Activated naive CD4-positive, alpha-beta T cell treated with anti-CD3 and anti-CD28 coated beads, Interleukin-2, amount 50 U/mL, for 24 hours (primary cell): Measurements from ENCODE around the gene MSH4.
A peak's percentile ranks its signal among the peaks of the same experiment; 100 is the strongest.
"Not testable (repeated sequence)": the region's sequence is repeated elsewhere in the genome, so short reads cannot be mapped to it uniquely, and the experiment has no call there.

Experiments used
- H3K27ac Mint-ChIP-seq: one replicate; pipeline ENCODE4 v1.8.0; 2021; ENCODE audit warnings: mild to moderate bottlenecking, mixed read lengths
- H3K27me3 Mint-ChIP-seq: one replicate; pipeline ENCODE4 v1.8.0; 2021; ENCODE audit warnings: mixed read lengths
- H3K36me3 Mint-ChIP-seq: one replicate; pipeline ENCODE4 v1.8.0; 2021; ENCODE audit warnings: mixed read lengths
- H3K4me1 Mint-ChIP-seq: one replicate; pipeline ENCODE4 v1.8.0; 2021; ENCODE audit warnings: mixed read lengths
- H3K4me3 Mint-ChIP-seq: one replicate; pipeline ENCODE4 v1.8.0; 2021; ENCODE audit warnings: mild to moderate bottlenecking, mixed read lengths
- H3K9me3 Mint-ChIP-seq: one replicate; pipeline ENCODE4 v1.8.0; 2021; ENCODE audit warnings: mixed read lengths

MSH4 gene

DNA sequence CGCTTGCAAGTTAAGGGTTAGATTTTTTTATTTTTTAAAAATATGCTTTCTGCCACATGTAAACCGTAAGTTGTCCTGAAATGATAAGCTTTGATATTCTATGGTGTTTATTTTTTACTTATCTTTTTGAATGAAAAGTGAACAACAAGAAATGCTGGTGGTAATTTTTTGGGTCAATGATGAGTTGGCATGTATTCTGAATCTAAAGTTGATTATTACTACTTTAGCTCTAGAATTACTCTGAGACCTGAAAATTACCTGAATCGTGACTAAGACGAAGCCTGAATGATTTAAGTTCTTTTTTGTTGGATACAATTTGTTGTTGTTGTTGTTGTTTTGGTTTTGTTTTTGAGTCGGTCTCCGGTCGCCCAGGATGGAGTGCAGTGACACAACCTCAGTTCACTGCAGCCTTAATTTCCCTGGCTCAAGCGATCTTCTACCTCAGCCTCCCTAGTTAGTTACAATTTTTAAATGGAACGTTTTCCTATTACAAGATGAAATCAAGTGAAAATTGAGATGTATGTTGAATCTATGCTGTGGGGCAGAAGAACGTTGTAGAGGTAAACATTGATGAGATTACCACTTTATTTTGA lies 9.7 kb upstream of the MSH4 start:
- Mint-ChIP-seq H3K27me3 (no peaks in the 10 kb centered on the region), H3K36me3 (peaks cover 41% of the 10 kb centered on the region), H3K4me1 (peaks cover 41% of the 10 kb centered on the region), H3K27ac (peak overlapping the region; percentile 94), H3K9me3 (no peaks in the 10 kb centered on the region), H3K4me3 (peak overlapping the region; percentile 95)

DNA sequence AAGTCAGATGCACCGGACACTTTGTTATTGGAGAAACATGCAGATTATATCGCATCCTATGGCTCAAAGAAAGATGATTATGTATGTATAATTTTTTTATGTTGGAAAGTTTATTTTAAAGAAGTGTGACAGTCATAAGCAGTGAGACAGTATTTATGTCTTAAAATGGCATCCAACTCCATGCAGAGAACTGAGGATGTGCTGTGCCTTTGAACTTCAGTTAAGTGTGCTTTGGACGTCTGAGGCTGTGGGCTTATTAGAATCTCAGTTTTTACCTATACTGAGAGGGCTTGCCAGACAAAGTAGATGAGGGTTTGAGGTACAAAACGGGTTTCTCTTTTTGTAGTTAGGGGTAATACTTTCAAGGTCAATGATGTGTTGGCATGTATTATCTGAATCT lies 9.2 kb upstream of the MSH4 start:
- Mint-ChIP-seq H3K4me3 (peak overlapping the region; percentile 95), H3K9me3 (no peaks in the 10 kb centered on the region), H3K27ac (peak overlapping the region; percentile 94), H3K36me3 (peaks cover 45% of the 10 kb centered on the region), H3K27me3 (no peaks in the 10 kb centered on the region), H3K4me1 (peaks cover 44% of the 10 kb centered on the region)

GRCh38 chr1:75789988-75790387 lies 6.7 kb upstream of the MSH4 start:
- peaks cover 50% of the 10 kb centered on the region for H3K36me3 Mint-ChIP-seq
- peak overlapping the region; percentile 89 for H3K27ac Mint-ChIP-seq
- no peaks in the 10 kb centered on the region for H3K27me3 Mint-ChIP-seq
- H3K4me1 Mint-ChIP-seq, result peaks cover 56% of the 10 kb centered on the region
- H3K9me3 Mint-ChIP-seq, result no peaks in the 10 kb centered on the region
- H3K4me3 Mint-ChIP-seq, result peak overlapping the region; percentile 95

DNA sequence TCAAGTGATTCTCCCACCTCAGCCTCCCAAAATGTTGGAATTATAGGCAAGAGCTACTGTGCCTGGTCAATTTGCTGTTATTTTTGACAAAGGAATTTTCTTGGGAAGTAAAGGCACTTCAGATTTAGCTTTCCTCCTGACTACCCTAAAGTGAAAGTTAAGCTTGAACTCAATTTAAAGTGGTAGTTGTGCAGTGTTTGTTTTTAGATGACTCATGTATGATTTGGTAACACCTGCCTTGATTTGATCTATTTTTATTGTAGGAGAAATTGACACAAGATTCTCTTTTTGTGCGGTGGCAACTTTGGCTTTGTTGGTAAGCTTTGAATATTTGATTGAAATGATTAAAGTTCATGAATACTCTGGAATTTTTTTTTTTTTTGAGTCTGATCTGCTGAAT lies 5.7 kb upstream of the MSH4 start:
- Mint-ChIP-seq H3K4me3 (peak overlapping the region; percentile 95), H3K4me1 (peaks cover 49% of the 10 kb centered on the region), H3K9me3 (no peaks in the 10 kb centered on the region), H3K27ac (peak overlapping the region; percentile 89), H3K27me3 (no peaks in the 10 kb centered on the region), H3K36me3 (peaks cover 53% of the 10 kb centered on the region)

GRCh38 chr1:75792091-75792490 lies 4.6 kb upstream of the MSH4 start:
- Mint-ChIP-seq H3K9me3 (no peaks in the 10 kb centered on the region), H3K27ac (peak overlapping the region; percentile 79), H3K27me3 (no peaks in the 10 kb centered on the region), H3K4me3 (peak overlapping the region; percentile 95), H3K4me1 (peaks cover 49% of the 10 kb centered on the region), H3K36me3 (peaks cover 55% of the 10 kb centered on the region)

DNA sequence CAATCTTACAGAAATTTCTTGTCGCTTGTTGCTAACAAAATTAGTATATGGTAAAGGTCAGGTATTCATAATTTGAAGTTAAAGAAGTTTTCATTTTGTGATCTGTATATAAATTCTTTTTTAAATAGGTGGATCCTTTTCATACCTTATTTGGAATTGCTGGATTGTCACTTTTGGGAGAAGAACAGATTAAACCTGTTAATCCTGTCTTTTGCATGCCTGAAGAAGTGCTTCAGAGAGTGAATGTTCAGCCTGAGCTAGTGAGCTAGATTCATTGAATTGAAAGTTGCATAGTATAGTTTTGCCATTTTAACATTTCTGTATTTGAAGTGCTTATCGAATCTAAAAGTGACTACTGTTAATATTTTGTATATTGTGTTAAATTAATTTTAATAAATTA lies 2.3 kb upstream of the MSH4 start:
- H3K27ac Mint-ChIP-seq, result peak overlapping the region; percentile 36
- no peak overlapping the region for H3K4me3 Mint-ChIP-seq
- peaks cover 43% of the 10 kb centered on the region for H3K36me3 Mint-ChIP-seq
- H3K9me3 Mint-ChIP-seq, result no peaks in the 10 kb centered on the region
- H3K27me3 Mint-ChIP-seq, result no peaks in the 10 kb centered on the region
- peaks cover 40% of the 10 kb centered on the region for H3K4me1 Mint-ChIP-seq

DNA sequence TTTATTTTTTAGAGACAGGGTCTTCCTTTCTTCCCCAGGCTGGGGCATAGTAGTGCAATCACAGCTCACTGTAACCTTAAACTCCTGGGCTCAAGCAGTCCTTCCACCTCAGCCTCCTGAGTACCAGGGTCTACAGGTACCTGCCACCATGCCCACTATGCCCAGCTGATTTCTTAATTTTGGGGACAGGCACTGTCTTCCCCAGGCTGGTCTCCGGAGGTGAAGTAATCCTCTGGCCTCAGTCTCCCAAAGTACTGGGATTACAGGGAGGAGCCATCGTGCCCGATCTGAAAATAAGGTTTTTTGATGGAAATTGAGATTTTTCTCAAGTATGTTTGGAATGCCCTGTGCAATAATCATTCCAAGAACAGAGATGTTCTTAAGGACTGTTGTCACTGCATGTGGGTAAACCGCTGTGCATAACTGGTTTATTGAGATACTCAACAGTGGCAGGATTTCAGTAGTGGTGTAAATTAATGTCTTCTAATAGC lies 934 bp upstream of the MSH4 start:
- H3K27me3 Mint-ChIP-seq, result no peaks in the 10 kb centered on the region
- peak overlapping the region; percentile 46 for H3K27ac Mint-ChIP-seq
- no peaks in the 10 kb centered on the region for H3K9me3 Mint-ChIP-seq
- H3K4me3 Mint-ChIP-seq, result no peak overlapping the region
- peaks cover 27% of the 10 kb centered on the region for H3K4me1 Mint-ChIP-seq
- H3K36me3 Mint-ChIP-seq, result peaks cover 33% of the 10 kb centered on the region

GRCh38 chr1:75797273-75797588 lies 549 bp downstream of the MSH4 start:
- peaks cover 24% of the 10 kb centered on the region for H3K36me3 Mint-ChIP-seq
- H3K27ac Mint-ChIP-seq, result no peak overlapping the region
- H3K27me3 Mint-ChIP-seq, result no peaks in the 10 kb centered on the region
- peaks cover 15% of the 10 kb centered on the region for H3K4me1 Mint-ChIP-seq
- no peaks in the 10 kb centered on the region for H3K9me3 Mint-ChIP-seq
- H3K4me3 Mint-ChIP-seq, result no peak overlapping the region

DNA sequence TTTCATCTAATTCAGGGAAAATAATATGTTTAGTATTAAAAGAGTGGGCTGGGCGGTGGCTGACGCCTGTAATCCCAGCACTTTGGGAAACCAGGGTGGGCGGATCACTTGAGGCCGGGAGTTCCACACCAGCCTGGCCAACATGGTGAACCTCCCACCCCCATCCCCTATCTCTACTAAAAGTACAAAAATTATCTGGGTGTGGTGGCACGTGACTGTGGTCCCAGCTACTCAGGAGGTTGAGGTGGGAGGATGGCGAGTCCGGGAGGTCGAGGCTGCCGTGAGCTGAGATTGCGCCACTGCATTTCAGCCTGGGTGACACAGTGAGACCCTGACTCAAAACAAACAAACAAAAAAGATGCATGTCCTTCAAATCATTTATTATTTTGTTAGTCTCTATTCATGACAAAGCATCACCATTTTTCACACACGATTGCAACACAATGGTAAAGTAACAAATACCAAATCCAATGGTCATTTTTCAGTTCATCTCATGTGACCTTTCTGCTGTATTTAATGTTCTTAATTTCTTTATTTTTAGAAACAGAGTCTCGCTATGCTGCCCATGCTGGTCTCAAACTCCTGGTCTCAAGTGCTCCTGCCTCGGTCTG lies 1.0 kb downstream of the MSH4 start:
- Mint-ChIP-seq H3K9me3 (no peaks in the 10 kb centered on the region), H3K27ac (no peak overlapping the region), H3K36me3 (peaks cover 20% of the 10 kb centered on the region), H3K4me3 (no peak overlapping the region), H3K4me1 (peaks cover 10% of the 10 kb centered on the region), H3K27me3 (no peaks in the 10 kb centered on the region)

- not testable (repeated sequence) for H3K27me3 Mint-ChIP-seq, H3K27ac Mint-ChIP-seq, H3K36me3 Mint-ChIP-seq, H3K4me1 Mint-ChIP-seq, H3K9me3 Mint-ChIP-seq, H3K4me3 Mint-ChIP-seq
Observed at GRCh38 chr1:75801480-75801879, 4.8 kb downstream of the MSH4 start.

- H3K4me1 Mint-ChIP-seq, result no peaks in the 10 kb centered on the region
- no peak overlapping the region for H3K4me3 Mint-ChIP-seq
- H3K27ac Mint-ChIP-seq, result no peak overlapping the region
- H3K27me3 Mint-ChIP-seq, result no peaks in the 10 kb centered on the region
- H3K36me3 Mint-ChIP-seq, result no peaks in the 10 kb centered on the region
- no peaks in the 10 kb centered on the region for H3K9me3 Mint-ChIP-seq
Observed at GRCh38 chr1:75808921-75809320, 12.2 kb downstream of the MSH4 start.

- not testable (repeated sequence) for H3K4me1 Mint-ChIP-seq, H3K9me3 Mint-ChIP-seq
Observed at GRCh38 chr1:75810113-75810512, 13.4 kb downstream of the MSH4 start.

DNA sequence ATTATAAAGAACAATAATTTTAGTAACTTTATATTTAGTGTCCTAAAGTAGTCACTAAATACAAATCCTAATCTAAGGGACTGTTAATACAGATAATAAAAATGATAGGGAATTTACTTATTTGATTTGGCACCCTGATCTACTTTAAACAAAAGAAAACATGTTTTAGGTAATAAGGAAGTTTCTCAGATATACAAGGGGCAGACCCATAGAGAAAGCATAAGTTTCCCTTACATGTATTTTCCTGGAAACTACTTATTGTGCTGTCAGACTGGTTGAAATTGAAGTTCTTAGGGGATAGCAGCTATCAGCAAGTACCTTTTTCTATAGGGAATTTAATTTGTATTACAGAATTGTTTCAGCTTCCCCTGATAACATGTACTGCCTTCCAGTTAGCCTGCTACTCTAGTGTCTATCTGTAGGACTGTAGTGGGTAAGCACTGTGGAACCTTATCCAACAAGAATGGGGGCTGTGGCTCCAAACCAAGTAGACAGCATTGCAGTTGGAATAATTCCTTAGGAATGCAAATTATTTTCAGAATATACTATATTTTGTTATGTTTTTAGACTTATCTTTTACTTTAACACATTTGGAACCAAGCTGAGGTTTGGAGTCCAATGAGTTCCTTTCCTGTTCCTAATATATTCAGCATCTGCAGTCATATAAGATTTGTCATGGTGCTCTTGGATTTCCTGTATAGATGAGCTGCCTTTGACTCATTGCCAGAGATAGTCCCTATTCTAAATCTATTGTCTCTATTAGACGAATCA lies 14.7 kb downstream of the MSH4 start:
- Mint-ChIP-seq H3K4me1 (no peaks in the 10 kb centered on the region), H3K4me3 (no peak overlapping the region), H3K36me3 (peaks cover 2% of the 10 kb centered on the region), H3K27me3 (no peaks in the 10 kb centered on the region), H3K9me3 (no peaks in the 10 kb centered on the region), H3K27ac (no peak overlapping the region)

More at GRCh38 chr1:75810113-75810512, 13.4 kb downstream of the MSH4 start:
- H3K36me3 Mint-ChIP-seq, H3K27me3 Mint-ChIP-seq, H3K4me3 Mint-ChIP-seq, H3K27ac Mint-ChIP-seq: not testable (repeated sequence)

DNA sequence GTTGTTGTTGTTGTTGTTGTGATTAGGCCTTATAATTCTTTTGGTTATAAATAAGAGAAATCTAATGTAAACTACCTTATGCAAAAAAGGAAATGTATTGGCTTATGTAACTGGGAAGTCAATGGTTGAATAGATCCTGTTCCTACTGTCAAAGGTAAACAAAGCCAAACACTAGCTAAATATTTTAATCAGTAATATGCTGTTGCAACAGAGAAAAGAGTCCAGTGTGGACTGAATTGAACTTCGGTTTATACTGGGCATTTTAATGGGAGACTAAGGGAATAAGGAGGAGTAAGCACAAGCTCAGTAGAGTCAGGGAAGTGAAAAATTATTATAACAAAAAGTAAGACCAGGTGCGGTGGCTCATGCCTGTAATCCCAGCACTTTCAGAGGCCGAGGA lies 15.4 kb downstream of the MSH4 start:
- peaks cover 2% of the 10 kb centered on the region for H3K36me3 Mint-ChIP-seq
- H3K9me3 Mint-ChIP-seq, result no peaks in the 10 kb centered on the region
- H3K27me3 Mint-ChIP-seq, result no peaks in the 10 kb centered on the region
- H3K27ac Mint-ChIP-seq, result no peak overlapping the region
- no peak overlapping the region for H3K4me3 Mint-ChIP-seq
- H3K4me1 Mint-ChIP-seq, result no peaks in the 10 kb centered on the region

- H3K4me3 Mint-ChIP-seq, H3K4me1 Mint-ChIP-seq, H3K27ac Mint-ChIP-seq, H3K9me3 Mint-ChIP-seq, H3K27me3 Mint-ChIP-seq: not testable (repeated sequence)
- peaks cover 13% of the 10 kb centered on the region for H3K36me3 Mint-ChIP-seq
Observed at GRCh38 chr1:75823596-75823995, 26.9 kb downstream of the MSH4 start.

- H3K9me3 Mint-ChIP-seq, result peaks cover 13% of the 10 kb centered on the region
- no peaks in the 10 kb centered on the region for H3K27me3 Mint-ChIP-seq
- no peaks in the 10 kb centered on the region for H3K4me1 Mint-ChIP-seq
- no peak overlapping the region for H3K27ac Mint-ChIP-seq
- no peaks in the 10 kb centered on the region for H3K36me3 Mint-ChIP-seq
- no peak overlapping the region for H3K4me3 Mint-ChIP-seq
Observed at GRCh38 chr1:75836528-75837100, 39.9 kb downstream of the MSH4 start.
